ENCODE data around the gene CHP2. TPM values are rescaled to one million over a fixed set of nuclear protein-coding genes. Genes with fewer than 3 reads are reported as not detected.
"Not testable (repeated sequence)": the region's sequence is repeated elsewhere in the genome, so short reads cannot be mapped to it uniquely, and the experiment has no call there.

The CHP2 gene
- total and polyA plus RNA-seq, 2 donors (not counting 1 experiment from before 2014, with no cell fraction given): not detected

DNA sequence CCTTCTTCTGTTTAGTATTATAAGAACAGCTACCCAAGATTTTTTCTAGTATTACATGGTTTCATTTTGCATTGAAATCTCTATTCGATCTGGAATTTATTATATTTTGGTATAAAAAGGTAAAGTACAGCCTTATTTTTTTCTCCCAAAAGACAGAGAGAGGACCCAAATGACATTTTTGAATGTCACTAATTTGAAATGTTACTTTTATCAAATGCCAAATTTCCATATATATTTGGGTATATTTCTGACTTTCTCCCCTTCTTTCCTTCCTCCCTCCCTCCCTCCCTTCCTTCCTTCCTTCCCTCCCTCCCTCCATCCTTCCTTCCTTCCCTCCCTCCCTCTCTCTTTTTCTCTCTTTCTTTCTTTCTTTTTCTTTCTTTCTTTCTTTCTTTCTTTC, 6.2 kb upstream of the CHP2 start:
- H3K9ac ChIP-seq (ENCODE audit: low read length): no peak overlapping the region
- no peaks in the 10 kb centered on the region for H3K79me2 ChIP-seq (ENCODE audit: control insufficient read depth, insufficient read depth, low read length)
- no peak overlapping the region for H2AFZ ChIP-seq (ENCODE audit: insufficient read depth, low read depth, low read length, poor library complexity, severe bottlenecking)
- intact Hi-C loops (cut with micrococcal nuclease): no loop called here
- no peak overlapping the region for H3K4me3 ChIP-seq (ENCODE audit: control extremely low read depth in 1 of 5, extremely low read depth in 1 of 5, insufficient read depth in 1 of 5, low read depth in 2 of 5, low read length in 4 of 5)
- peaks cover 3% of the 10 kb centered on the region for H3K9me3 Mint-ChIP-seq (ENCODE audit: insufficient read depth)
- no peak for TF ChIP-seq EZH2 (IDR thresholded peaks at IDR 0.05; ENCODE audit: borderline replicate concordance, insufficient read depth, low read depth, low read length, poor library complexity, severe bottlenecking)
- TF ChIP-seq, protein P1, sequence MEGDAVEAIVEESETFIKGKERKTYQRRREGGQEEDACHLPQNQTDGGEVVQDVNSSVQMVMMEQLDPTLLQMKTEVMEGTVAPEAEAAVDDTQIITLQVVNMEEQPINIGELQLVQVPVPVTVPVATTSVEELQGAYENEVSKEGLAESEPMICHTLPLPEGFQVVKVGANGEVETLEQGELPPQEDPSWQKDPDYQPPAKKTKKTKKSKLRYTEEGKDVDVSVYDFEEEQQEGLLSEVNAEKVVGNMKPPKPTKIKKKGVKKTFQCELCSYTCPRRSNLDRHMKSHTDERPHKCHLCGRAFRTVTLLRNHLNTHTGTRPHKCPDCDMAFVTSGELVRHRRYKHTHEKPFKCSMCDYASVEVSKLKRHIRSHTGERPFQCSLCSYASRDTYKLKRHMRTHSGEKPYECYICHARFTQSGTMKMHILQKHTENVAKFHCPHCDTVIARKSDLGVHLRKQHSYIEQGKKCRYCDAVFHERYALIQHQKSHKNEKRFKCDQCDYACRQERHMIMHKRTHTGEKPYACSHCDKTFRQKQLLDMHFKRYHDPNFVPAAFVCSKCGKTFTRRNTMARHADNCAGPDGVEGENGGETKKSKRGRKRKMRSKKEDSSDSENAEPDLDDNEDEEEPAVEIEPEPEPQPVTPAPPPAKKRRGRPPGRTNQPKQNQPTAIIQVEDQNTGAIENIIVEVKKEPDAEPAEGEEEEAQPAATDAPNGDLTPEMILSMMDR (IDR thresholded peaks at IDR 0.05): no peak
- H3K36me3 ChIP-seq (replicated peaks in 1 of 2; ENCODE audit: control extremely low read depth in 1 of 2, control insufficient read depth in 1 of 2, extremely low read depth in 1 of 2, insufficient read depth in 2 of 2, low read length in 1 of 2): no peaks in the 10 kb centered on the region
- no peaks in the 10 kb centered on the region for H3K4me1 Mint-ChIP-seq
- no peak overlapping the region for H3K4me3 Mint-ChIP-seq
- DNase-seq (no peak), ATAC-seq (ENCODE audit: low read depth) (no peak)
- H3K27ac Mint-ChIP-seq: no peak overlapping the region
- POLR2A ChIA-PET: no interaction called here
- no CpG with 5 or more reads among the region's 1 CpG for WGBS (ENCODE audit: insufficient coverage)
- H3K9me3 ChIP-seq (ENCODE audit: control extremely low read depth in 1 of 3, control insufficient read depth in 2 of 3, insufficient read depth in 1 of 3, low read length in 2 of 3): peaks cover 0 to 3% (median 2%) of the 10 kb centered on the region in 3 donors
- peaks cover 43% of the 10 kb centered on the region for H3K27me3 Mint-ChIP-seq
- no peak overlapping the region for H3K4me2 ChIP-seq (replicated peaks; ENCODE audit: low read depth, low read length, poor library complexity, severe bottlenecking)
- H4K20me1 ChIP-seq (ENCODE audit: control insufficient read depth, insufficient read depth, low read length, poor library complexity, severe bottlenecking): no peaks in the 10 kb centered on the region
- CTCF ChIA-PET: no interaction called here
- peaks cover 0 to 14% (median 6%) of the 10 kb centered on the region in 4 experiments for H3K27me3 ChIP-seq (replicated peaks in 1 of 4; ENCODE audit: control extremely low read depth in 1 of 4, control insufficient read depth in 3 of 4, insufficient read depth in 4 of 4, low read length in 3 of 4)
- no peaks in the 10 kb centered on the region for H3K4me1 ChIP-seq (ENCODE audit: control insufficient read depth in 2 of 2, insufficient read depth in 2 of 2, low read length in 2 of 2)
- H3K27ac ChIP-seq (ENCODE audit: low read length in 2 of 2): no peak overlapping the region

- DNase-seq; H3K4me3 Mint-ChIP-seq; CTCF ChIA-PET; ATAC-seq (ENCODE audit: low read depth); H3K9ac ChIP-seq (ENCODE audit: low read length); H4K20me1 ChIP-seq (ENCODE audit: control insufficient read depth, insufficient read depth, low read length, poor library complexity, severe bottlenecking); POLR2A ChIA-PET; H3K36me3 ChIP-seq (replicated peaks in 1 of 2; ENCODE audit: control extremely low read depth in 1 of 2, control insufficient read depth in 1 of 2, extremely low read depth in 1 of 2, insufficient read depth in 2 of 2, low read length in 1 of 2); H3K79me2 ChIP-seq (ENCODE audit: control insufficient read depth, insufficient read depth, low read length); H3K4me1 Mint-ChIP-seq; H3K27ac ChIP-seq (ENCODE audit: low read length in 2 of 2); H3K9me3 ChIP-seq (ENCODE audit: control extremely low read depth in 1 of 3, control insufficient read depth in 2 of 3, insufficient read depth in 1 of 3, low read length in 2 of 3); H3K4me2 ChIP-seq (replicated peaks; ENCODE audit: low read depth, low read length, poor library complexity, severe bottlenecking); H2AFZ ChIP-seq (ENCODE audit: insufficient read depth, low read depth, low read length, poor library complexity, severe bottlenecking); H3K9me3 Mint-ChIP-seq (ENCODE audit: insufficient read depth); H3K4me3 ChIP-seq (ENCODE audit: control extremely low read depth in 1 of 5, extremely low read depth in 1 of 5, insufficient read depth in 1 of 5, low read depth in 2 of 5, low read length in 4 of 5); H3K27ac Mint-ChIP-seq; intact Hi-C loops (cut with micrococcal nuclease): not testable (repeated sequence)
- peaks cover 40% of the 10 kb centered on the region for H3K27me3 Mint-ChIP-seq
- Histone ChIP-seq H3K4me1 (ENCODE audit: control insufficient read depth in 2 of 2, insufficient read depth in 2 of 2, low read length in 2 of 2) (peaks cover 12 to 16% of the 10 kb centered on the region in 2 donors), H3K27me3 (replicated peaks in 1 of 4; ENCODE audit: control extremely low read depth in 1 of 4, control insufficient read depth in 3 of 4, insufficient read depth in 4 of 4, low read length in 3 of 4) (peaks cover 0 to 33% (median 16%) of the 10 kb centered on the region in 4 experiments)
- no CpG with 5 or more reads among the region's 1 CpG for WGBS (ENCODE audit: insufficient coverage)
Measured at GRCh38 chr16:23751053-23751452, 3.8 kb upstream of the CHP2 start.

Measured in B cell (primary cell).